H9 (cell line): ENCODE data around the gene CELF5. TPM values are rescaled to one million over a fixed set of nuclear protein-coding genes. Genes with fewer than 3 reads are reported as not detected.

ENCODE experiments used
- DNase-seq: peaks from one replicate; pipeline ENCODE4 v3.0.0-alpha.2; 2017
- H2AFZ ChIP-seq: one replicate; pipeline ENCODE4 v1.6.1; 2013; ENCODE audit warnings: mild to moderate bottlenecking, low read length, control low read depth, moderate library complexity
- H2AK5ac ChIP-seq: 2 replicates; pipeline ENCODE4 v1.6.1; 2013; ENCODE audit warnings: low read length, control low read depth, mixed read lengths; ENCODE audit not compliant: insufficient read length
- H2BK120ac ChIP-seq: one replicate; pipeline ENCODE4 v1.6.1; 2013; ENCODE audit warnings: low read depth, mild to moderate bottlenecking, low read length, control low read depth, inconsistent platforms; ENCODE audit not compliant: poor library complexity, severe bottlenecking
- H2BK12ac ChIP-seq: 2 replicates; pipeline ENCODE4 v1.6.1; 2013; ENCODE audit warnings: low read length, control low read depth, mixed read lengths, low read depth; ENCODE audit not compliant: insufficient read length
- H2BK15ac ChIP-seq: 2 replicates; pipeline ENCODE4 v1.6.1; 2013; ENCODE audit warnings: low read depth, low read length, control low read depth
- H2BK20ac ChIP-seq: one replicate; pipeline ENCODE4 v1.6.1; 2013; ENCODE audit warnings: low read depth, mild to moderate bottlenecking, low read length, control low read depth, inconsistent platforms; ENCODE audit not compliant: poor library complexity, severe bottlenecking
- H2BK5ac ChIP-seq: 2 replicates; pipeline ENCODE4 v1.6.1; 2013; ENCODE audit warnings: low read length, control low read depth, mixed read lengths; ENCODE audit not compliant: insufficient read length
- H3K14ac ChIP-seq: 2 replicates; pipeline ENCODE4 v1.6.1; 2013; ENCODE audit warnings: low read length, control low read depth; ENCODE audit not compliant: insufficient read depth
- H3K18ac ChIP-seq: 2 replicates; pipeline ENCODE4 v1.6.1; 2013; ENCODE audit warnings: low read depth, mild to moderate bottlenecking, mixed read lengths, low read length, control low read depth; ENCODE audit not compliant: insufficient read length
- H3K23ac ChIP-seq: 2 replicates; pipeline ENCODE4 v1.6.1; 2013; ENCODE audit warnings: low read length, control low read depth, mixed read lengths, low read depth; ENCODE audit not compliant: insufficient read length
- H3K23me2 ChIP-seq: 2 replicates; pipeline ENCODE4 v1.6.1; 2013; ENCODE audit warnings: low read depth, mild to moderate bottlenecking, mixed read lengths, low read length, control low read depth; ENCODE audit not compliant: insufficient read length, poor library complexity, severe bottlenecking
- H3K27ac ChIP-seq: 2 replicates; pipeline ENCODE4 v1.5.1; 2013; ENCODE audit warnings: low read length, control low read depth, mixed read lengths, low read depth; ENCODE audit not compliant: insufficient read length
- H3K27me3 ChIP-seq: 2 replicates; pipeline ENCODE4 v1.6.1; 2013; ENCODE audit warnings: low read length, control low read depth, inconsistent platforms; ENCODE audit not compliant: insufficient read depth
- H3K4ac ChIP-seq: 2 replicates; pipeline ENCODE4 v1.6.1; 2013; ENCODE audit warnings: low read depth, mild to moderate bottlenecking, control low read depth, inconsistent platforms, low read length, moderate library complexity
- H3K4me1 ChIP-seq: 2 replicates; pipeline ENCODE4 v1.6.1; 2013; ENCODE audit warnings: low read length, control low read depth, inconsistent platforms; ENCODE audit not compliant: insufficient read depth
- H3K4me2 ChIP-seq: 2 replicates; pipeline ENCODE4 v1.6.1; 2013; ENCODE audit warnings: low read length, control low read depth, mixed read lengths; ENCODE audit not compliant: insufficient read length, insufficient read depth
- H3K56ac ChIP-seq: 2 replicates; pipeline ENCODE4 v1.6.1; 2013; ENCODE audit warnings: low read depth, mild to moderate bottlenecking, mixed read lengths, low read length, control low read depth; ENCODE audit not compliant: insufficient read length
- H3K79me1 ChIP-seq: 2 replicates; pipeline ENCODE4 v1.6.1; 2013; ENCODE audit warnings: low read depth, mild to moderate bottlenecking, moderate library complexity, low read length, control low read depth, inconsistent platforms; ENCODE audit not compliant: insufficient read depth, poor library complexity, severe bottlenecking
- H3K79me2 ChIP-seq: 2 replicates; pipeline ENCODE4 v1.6.1; 2013; ENCODE audit warnings: low read length, control low read depth, inconsistent platforms; ENCODE audit not compliant: insufficient read depth
- H3K9ac ChIP-seq: 2 replicates; pipeline ENCODE4 v1.6.1; 2013; ENCODE audit warnings: low read length, control low read depth, mixed read lengths; ENCODE audit not compliant: insufficient read length; ENCODE audit errors: extremely low read depth
- H3K9me3 ChIP-seq: one replicate; pipeline ENCODE4 v1.6.1; 2013; ENCODE audit warnings: low read depth, low read length, inconsistent platforms; ENCODE audit not compliant: control insufficient read depth
- H3T11ph ChIP-seq: one replicate; pipeline ENCODE4 v1.6.1; 2013; ENCODE audit warnings: mild to moderate bottlenecking, low read length, control low read depth, inconsistent platforms
- H4K20me1 ChIP-seq: one replicate; pipeline ENCODE4 v1.6.1; 2013; ENCODE audit not compliant: control insufficient read depth, insufficient read length, insufficient read depth
- H4K5ac ChIP-seq: 2 replicates; pipeline ENCODE4 v1.6.1; 2013; ENCODE audit warnings: low read depth, mild to moderate bottlenecking, mixed read lengths, low read length, control low read depth; ENCODE audit not compliant: insufficient read length
- H4K8ac ChIP-seq: replicated peaks from 2 replicates; pipeline ENCODE4 v1.6.1; 2013; ENCODE audit warnings: low read length, control low read depth, mixed read lengths, low read depth; ENCODE audit not compliant: insufficient read length
- H4K91ac ChIP-seq: 2 replicates; pipeline ENCODE4 v1.6.1; 2013; ENCODE audit warnings: low read depth, mild to moderate bottlenecking, moderate library complexity, mixed read lengths, low read length, control low read depth; ENCODE audit not compliant: insufficient read length
- H3K27ac Mint-ChIP-seq, 3 experiments: 2 replicates in 2 of 3; 3 replicates in 1 of 3; pipeline ENCODE4 v1.8.0; 2020 to 2021; ENCODE audit warnings: mixed read lengths in 3 of 3, mild to moderate bottlenecking in 1 of 3, moderate library complexity in 1 of 3
- H3K27me3 Mint-ChIP-seq: 2 replicates; pipeline ENCODE4 v1.8.0; 2021; ENCODE audit warnings: low read depth, mild to moderate bottlenecking, moderate library complexity, mixed read lengths
- H3K36me3 Mint-ChIP-seq, 3 experiments: 2 replicates in 2 of 3; 3 replicates in 1 of 3; pipeline ENCODE4 v1.8.0; 2020 to 2021; ENCODE audit warnings: low read depth in 3 of 3, mixed read lengths in 3 of 3; ENCODE audit not compliant: insufficient read depth in 1 of 3
- H3K4me1 Mint-ChIP-seq, 2 experiments: 2 replicates each; pipeline ENCODE4 v1.8.0; 2020; ENCODE audit warnings: mixed read lengths in 2 of 2
- H3K4me3 Mint-ChIP-seq, 2 experiments: 2 replicates in 1 of 2; 3 replicates in 1 of 2; pipeline ENCODE4 v1.8.0; 2020 to 2021; ENCODE audit warnings: mild to moderate bottlenecking in 2 of 2, mixed read lengths in 2 of 2, moderate library complexity in 1 of 2
- H3K9me3 Mint-ChIP-seq, 2 experiments: 2 replicates in 1 of 2; 3 replicates in 1 of 2; pipeline ENCODE4 v1.8.0; 2020; ENCODE audit warnings: mild to moderate bottlenecking in 2 of 2, mixed read lengths in 2 of 2, moderate library complexity in 1 of 2
- CTCF ChIP-seq: fragments of 200-600 bp; sonication (generic); conservative IDR thresholded peaks from 3 replicates; pipeline ENCODE4 v1.8.0; 2021; ENCODE audit warnings: antibody characterized with exemption, mild to moderate bottlenecking
- WGBS: extraction: QIAGEN DNeasy Blood & Tissue Kit; methylation state at CpG from one replicate; pipeline ENCODE4 v1.1.7; 2013; ENCODE audit warnings: missing lambda C conversion rate, low lambda C conversion rate, mixed read lengths; ENCODE audit not compliant: insufficient read length; ENCODE audit errors: extremely low coverage; 5-methylcytosine and 5-hydroxymethylcytosine counted together
- total RNA-seq: library from RNA; stranded (reverse); gene quantifications from 2 replicates; pipeline ENCODE4 v1.2.1, GENCODE V29; 2021

CELF5 gene
- total RNA-seq, 1 experiment from 2014 or later = 4.8 TPM

GRCh38 chr19:3278294-3278693 is 53.8 kb downstream of the CELF5 start:
- H2AK5ac ChIP-seq = no peak overlapping the region
- no peak overlapping the region for H3K4me2 ChIP-seq
- no peak overlapping the region for H4K5ac ChIP-seq
- H3K27me3 ChIP-seq = no peaks in the 10 kb centered on the region
- H4K8ac ChIP-seq = no peak overlapping the region
- H3K79me2 ChIP-seq = no peaks in the 10 kb centered on the region
- no peak overlapping the region for H3K56ac ChIP-seq
- H2BK15ac ChIP-seq = no peak overlapping the region
- no peaks in the 10 kb centered on the region for H3K9me3 ChIP-seq
- DNase-seq = no peak
- no peaks in the 10 kb centered on the region for H4K20me1 ChIP-seq
- H2BK120ac ChIP-seq = no peak overlapping the region
- H3K4me1 ChIP-seq = 0 out of 2 replicates have a peak, but pooled peaks cover 3% of the 10 kb centered on the region
- H3K9ac ChIP-seq = no peak overlapping the region
- H2BK12ac ChIP-seq = no peak overlapping the region
- no peak overlapping the region for H3K14ac ChIP-seq
- no peak overlapping the region for H3K18ac ChIP-seq
- H3K27me3 Mint-ChIP-seq = peaks cover 17% of the 10 kb centered on the region
- no peaks in the 10 kb centered on the region for H3K23me2 ChIP-seq
- peaks cover 0 to 3% of the 10 kb centered on the region in 2 experiments; a peak in 1 of 5 replicates for H3K9me3 Mint-ChIP-seq
- H3K36me3 Mint-ChIP-seq = peaks cover 0 to 8% (median 8%) of the 10 kb centered on the region in 3 experiments; a peak in 2 of 7 replicates
- H4K91ac ChIP-seq = no peak overlapping the region
- no peak overlapping the region for H2AFZ ChIP-seq
- no peak overlapping the region for H3T11ph ChIP-seq
- no peak overlapping the region for H3K27ac Mint-ChIP-seq
- no peaks in the 10 kb centered on the region for H3K79me1 ChIP-seq
- H3K4me1 Mint-ChIP-seq = peaks cover 10 to 23% of the 10 kb centered on the region in 2 experiments
- H3K27ac ChIP-seq = no peak overlapping the region
- no peak for TF ChIP-seq CTCF
- no peak overlapping the region for H3K4ac ChIP-seq
- 100% methylated on average over 2 of the region's 11 CpGs for WGBS
- H2BK5ac ChIP-seq = no peak overlapping the region
- no peak overlapping the region; a peak in 1 of 5 replicates for H3K4me3 Mint-ChIP-seq
- no peak overlapping the region for H2BK20ac ChIP-seq
- H3K23ac ChIP-seq = no peak overlapping the region
